H1 (cell line): ENCODE data around the gene ADGRL4. TPM values are rescaled to one million over a fixed set of nuclear protein-coding genes. Genes with fewer than 3 reads are reported as not detected.

ENCODE experiments used
- ATF2 ChIP-seq: IDR thresholded peaks from 2 replicates; pipeline ENCODE4 v1.6.1; 2012; ENCODE audit warnings: low read length, inconsistent platforms
- GTF2F1 ChIP-seq: IDR thresholded peaks from 2 replicates; pipeline ENCODE4 v1.6.1; 2012; ENCODE audit warnings: low read depth, low read length, improper control_type of control experiment, borderline replicate concordance
- JUN ChIP-seq: IDR thresholded peaks from 2 replicates; pipeline ENCODE4 v1.6.1; 2011; ENCODE audit warnings: low read depth, mild to moderate bottlenecking, improper control_type of control experiment, low read length
- RNF2 ChIP-seq: fragments of 200-900, 300-1000 bp; sonication (generic); IDR thresholded peaks from 2 replicates; pipeline ENCODE4 v1.7.1; 2016; ENCODE audit warnings: borderline replicate concordance, low read depth, mild to moderate bottlenecking, antibody characterized with exemption, low read length; ENCODE audit not compliant: poor library complexity, severe bottlenecking; ENCODE audit errors: missing control alignments
- SIX5 ChIP-seq: IDR thresholded peaks from 2 replicates; pipeline ENCODE4 v1.6.1; 2011; ENCODE audit warnings: mild to moderate bottlenecking, low read depth, low read length
- SRF ChIP-seq: IDR thresholded peaks from 2 replicates; pipeline ENCODE4 v1.6.1; 2011; ENCODE audit warnings: mild to moderate bottlenecking, low read depth, low read length, moderate library complexity
- polyA plus RNA-seq, 7 experiments: library from polyadenylated mRNA; depleted of rRNA in 3 of 7; stranded (reverse) in 5 of 7; unstranded in 2 of 7; fragments of >200 nt in 5 of 7; fragments of 200-250 nt in 2 of 7; gene quantifications; 1 replicate in 5 of 7; 2 replicates in 1 of 7; 4 replicates in 1 of 7; pipeline versions ENCODE4 v1.2.1 to v1.2.3, GENCODE V29; 2011 to 2013; ENCODE audit warnings: missing spikeins in 2 of 7, mixed read lengths in 2 of 7
- total RNA-seq: library from RNA; stranded (reverse); fragmentation: NEBNext Ultra II Directional; extraction: Animal tissue kit (Norgen Biotek cat#: 25700); gene quantifications from 2 replicates; pipeline ENCODE4 v1.2.1, GENCODE V29; 2021

ADGRL4 gene
- total and polyA plus RNA-seq, 2 of the 8 experiments (the other 6 are each of a cell fraction or from before 2014, with no cell fraction given), result 0.60 to 0.97 TPM

GRCh38 chr1:79005945-79006344, 585 bp downstream of the ADGRL4 start (continued):
- TF ChIP-seq ATF2, result no peak
- TF ChIP-seq RNF2, result no peak
- TF ChIP-seq JUN, result no peak
- no peak for TF ChIP-seq SRF
- no peak for TF ChIP-seq GTF2F1
- no peak for TF ChIP-seq SIX5
